Activated gamma-delta T cell (primary cell): ENCODE results near the gene RAB22A.
A peak's percentile ranks its signal among the peaks of the same experiment; 100 is the strongest.
"Not testable (repeated sequence)": the region's sequence is repeated elsewhere in the genome, so short reads cannot be mapped to it uniquely, and the experiment has no call there.

Experiments used
- DNase-seq: peaks from one replicate; lab custom pipeline; 2025; lab: John Stamatoyannopoulos, UW

Gene RAB22A

GRCh38 chr20:58389324-58389967 lies 79.9 kb downstream of the RAB22A start:
- peak; percentile 51 for DNase-seq

GRCh38 chr20:58389968-58390658 lies 80.6 kb downstream of the RAB22A start:
- no peak for DNase-seq

DNA sequence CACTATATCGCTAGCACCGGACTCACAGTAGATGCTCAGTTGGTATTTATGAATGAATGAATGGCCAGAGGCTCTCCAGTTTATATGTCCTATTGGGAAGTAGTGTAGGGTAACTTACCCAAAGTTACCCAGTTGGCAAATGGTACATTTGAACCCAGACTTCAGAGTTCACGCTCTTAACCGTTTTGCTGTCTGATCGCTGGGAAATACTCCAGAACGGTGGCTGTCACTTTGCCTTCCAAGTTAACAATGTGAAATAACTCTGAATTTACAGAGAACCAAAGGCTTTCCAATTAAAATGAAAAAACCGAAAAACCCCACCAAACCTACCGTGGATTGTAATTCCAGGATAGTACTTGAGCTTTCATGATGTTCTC lies 81.1 kb downstream of the RAB22A start:
- no peak for DNase-seq

- DNase-seq, result no peak
These were observed 82.8 kb downstream of the RAB22A start for GRCh38 chr20:58392286-58392685.

DNA sequence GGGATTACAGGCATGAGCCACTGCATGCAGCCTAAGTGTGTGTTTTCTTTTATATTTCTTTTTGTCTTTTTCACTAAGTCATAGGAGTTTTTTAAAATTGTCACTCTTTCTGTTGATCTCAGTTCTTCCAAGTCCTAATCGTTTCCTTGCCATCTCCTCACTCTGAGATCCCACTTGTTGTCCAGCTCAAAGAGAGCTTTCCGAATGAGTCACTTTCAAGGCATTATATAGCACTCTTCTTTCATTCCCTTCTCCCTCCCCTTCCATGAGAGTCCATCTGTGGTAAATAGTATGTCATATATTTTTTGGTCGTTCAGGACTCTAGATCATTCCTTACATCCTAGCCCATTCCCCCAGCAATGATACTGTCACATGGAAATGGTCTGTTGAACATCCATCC lies 83.8 kb downstream of the RAB22A start:
- no peak for DNase-seq

- DNase-seq, result no peak
These were observed 85.3 kb downstream of the RAB22A start for GRCh38 chr20:58394801-58395200.

- DNase-seq, result no peak
These were observed 86.1 kb downstream of the RAB22A start for GRCh38 chr20:58395604-58396003.

DNA sequence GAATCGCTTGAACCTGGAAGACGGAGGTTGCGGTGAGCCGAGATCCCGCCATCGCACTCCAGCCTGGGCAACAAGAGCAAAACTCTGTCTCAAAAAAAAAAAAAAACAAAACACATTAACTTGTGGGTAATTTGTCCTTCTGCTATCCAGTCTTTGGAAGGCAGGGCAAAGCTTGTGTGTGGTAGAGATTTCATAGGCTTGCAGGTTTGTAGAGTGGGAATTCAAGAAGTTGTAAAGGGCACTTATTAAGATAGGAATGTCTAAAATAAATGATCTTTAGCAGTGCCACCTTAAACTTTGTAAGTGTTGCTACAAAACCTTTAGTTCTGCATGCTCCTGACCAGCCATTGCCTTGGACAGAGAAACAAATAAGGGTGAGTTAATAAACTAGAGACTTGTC lies 87.9 kb downstream of the RAB22A start:
- no peak for DNase-seq

DNA sequence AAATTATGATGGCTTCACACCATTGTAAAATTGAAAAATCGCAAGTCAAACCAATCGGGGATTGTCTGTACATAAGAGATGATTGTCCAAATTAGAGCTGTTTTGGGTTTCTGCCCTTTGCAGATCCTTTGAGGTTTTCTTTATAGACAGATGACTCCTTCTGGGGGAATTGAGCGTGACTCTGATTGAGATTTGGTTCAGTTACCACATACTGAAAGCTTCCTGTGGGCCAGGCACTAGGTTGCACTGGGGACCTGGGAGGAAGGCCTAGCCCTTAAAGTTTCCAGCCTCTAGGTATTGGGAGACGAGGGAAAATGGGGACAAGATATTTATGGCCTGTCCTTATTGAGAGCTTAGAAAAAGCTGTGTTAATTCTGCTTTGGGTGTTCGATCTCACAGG lies 88.7 kb downstream of the RAB22A start:
- DNase-seq, result no peak

DNA sequence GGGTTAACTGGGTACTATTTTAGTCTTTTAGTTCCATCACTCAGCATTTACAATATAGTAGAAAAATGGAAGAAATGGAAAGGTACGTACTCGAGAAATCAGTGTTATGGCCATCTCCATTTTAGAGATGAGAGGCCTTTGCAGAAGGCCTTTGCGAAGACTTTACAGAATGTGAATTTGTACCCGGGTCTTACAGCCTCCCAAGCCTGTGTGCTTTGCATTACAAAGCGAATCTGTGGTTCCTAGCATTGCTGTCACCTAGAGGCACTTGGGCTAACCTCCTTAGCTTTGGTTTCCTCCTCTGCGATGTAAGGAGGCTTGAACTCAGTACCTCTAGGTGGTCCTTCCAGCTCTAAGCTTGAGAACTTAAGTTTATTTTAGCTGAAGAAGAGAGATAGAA lies 90.4 kb downstream of the RAB22A start:
- DNase-seq, result no peak

DNA sequence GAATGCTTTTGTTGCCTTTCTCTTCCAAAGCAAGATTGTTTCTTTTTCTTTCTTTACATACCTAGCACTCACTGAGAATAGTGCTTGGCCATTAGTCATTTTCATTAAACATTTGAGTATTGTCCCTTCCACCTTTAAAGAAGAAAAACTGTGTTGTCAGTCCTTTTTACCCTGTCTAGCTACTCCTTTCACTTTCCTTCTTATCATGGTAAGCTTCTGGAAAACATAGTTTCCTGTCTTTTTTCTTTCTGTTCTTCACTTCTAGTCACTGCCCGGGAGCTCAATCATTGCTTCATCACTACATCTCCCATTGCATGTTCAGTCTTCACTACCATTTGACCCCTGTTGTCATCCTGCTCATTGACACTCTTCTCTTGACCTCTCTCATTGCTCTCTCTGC lies 91.6 kb downstream of the RAB22A start:
- DNase-seq, result no peak

DNA sequence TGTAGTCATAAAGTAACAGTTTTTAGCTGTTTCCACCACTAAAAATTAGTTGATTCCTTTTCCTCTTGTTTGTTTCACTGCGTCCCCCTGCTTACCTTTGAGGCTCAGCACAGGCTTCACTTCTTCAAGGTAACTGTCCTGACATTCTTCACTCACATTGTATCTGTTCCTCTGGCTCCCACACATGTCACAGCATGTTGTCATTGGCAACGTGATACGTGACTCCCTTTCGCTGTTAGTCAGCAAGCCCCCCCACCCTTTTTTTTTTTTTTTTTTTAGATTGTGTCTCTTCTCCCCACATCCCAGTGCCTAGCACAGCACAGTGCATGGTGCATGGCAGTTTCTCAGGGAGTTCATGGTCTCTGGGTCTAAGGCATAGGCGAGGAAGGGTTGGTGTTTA lies 92.8 kb downstream of the RAB22A start:
- no peak for DNase-seq

DNA sequence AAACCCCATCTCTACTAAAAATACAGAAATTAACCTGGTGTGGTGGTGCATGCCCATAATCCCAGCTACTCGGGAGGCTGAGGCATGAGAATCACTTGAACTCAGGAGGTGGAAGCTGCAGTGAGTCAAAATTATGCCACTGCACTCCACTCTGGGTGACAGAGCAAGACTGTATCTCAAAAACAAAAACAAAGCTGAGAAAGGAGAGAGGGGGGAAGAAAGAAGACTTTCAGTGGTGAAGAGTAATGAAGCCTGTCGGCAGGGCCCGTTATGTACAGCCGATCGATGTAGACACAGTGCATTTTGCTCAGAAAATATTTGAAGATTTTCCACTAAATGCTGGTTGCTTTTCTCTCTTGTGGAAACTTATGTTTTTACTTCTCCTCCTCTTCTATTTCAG lies 93.3 kb downstream of the RAB22A start:
- no peak for DNase-seq

DNA sequence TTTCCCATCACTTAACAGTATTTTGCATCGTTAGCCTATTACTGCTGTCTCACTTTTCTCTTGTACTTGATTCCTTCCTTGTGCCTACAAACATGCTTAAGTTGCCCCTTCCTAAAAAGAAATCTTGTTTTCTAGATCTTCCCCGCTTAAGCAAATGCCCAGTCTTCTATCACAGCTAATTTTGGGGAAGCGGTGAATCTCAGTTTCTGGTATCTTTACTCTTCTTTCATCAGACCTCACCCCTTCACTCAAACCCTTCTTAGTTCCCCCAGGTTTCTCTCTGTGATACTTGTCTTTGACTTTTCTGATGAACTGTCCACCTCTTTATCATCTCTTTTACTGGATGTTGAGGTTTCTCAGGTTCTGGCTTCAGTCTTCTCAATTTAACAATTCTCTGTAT lies 93.8 kb downstream of the RAB22A start:
- no peak for DNase-seq

GRCh38 chr20:58405504-58406291 lies 96.2 kb downstream of the RAB22A start:
- DNase-seq, result no peak

- no peak for DNase-seq
These were observed 97.0 kb downstream of the RAB22A start for GRCh38 chr20:58406422-58407001.

GRCh38 chr20:58407201-58407873 lies 97.8 kb downstream of the RAB22A start:
- no peak for DNase-seq

- DNase-seq, result no peak
These were observed 98.5 kb downstream of the RAB22A start for GRCh38 chr20:58407966-58408557.

GRCh38 chr20:58408603-58409246 lies 99.2 kb downstream of the RAB22A start:
- DNase-seq, result no peak

GRCh38 chr20:58414216-58414615 lies 104.7 kb downstream of the RAB22A start:
- DNase-seq, result not testable (repeated sequence)

DNA sequence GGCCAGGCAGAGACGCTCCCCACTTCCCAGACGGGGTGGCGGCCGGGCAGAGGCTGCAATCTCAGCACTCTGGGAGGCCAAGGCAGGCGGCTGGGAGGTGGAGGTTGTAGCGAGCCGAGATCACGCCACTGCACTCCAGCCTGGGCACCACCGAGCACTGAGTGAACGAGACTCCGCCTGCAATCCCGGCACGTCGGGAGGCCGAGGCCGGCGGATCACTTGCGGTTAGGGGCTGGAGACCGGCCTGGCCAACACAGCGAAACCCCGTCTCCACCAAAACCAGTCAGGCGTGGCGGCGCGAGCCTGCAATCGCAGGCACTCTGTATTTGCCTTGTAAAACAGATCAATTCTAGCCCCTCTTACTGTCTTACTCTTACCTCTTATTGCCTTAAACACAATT lies 105.3 kb downstream of the RAB22A start:
- DNase-seq, result not testable (repeated sequence)
